ENCODE results near the gene HID1. TPM values are rescaled to one million over a fixed set of nuclear protein-coding genes. Genes with fewer than 3 reads are reported as not detected.
"Not testable (repeated sequence)": the region's sequence is repeated elsewhere in the genome, so short reads cannot be mapped to it uniquely, and the experiment has no call there.

HID1 gene
- total RNA-seq, 4 donors from 2014 or later = 4.6 to 21.9 (median 10.8) TPM

DNA sequence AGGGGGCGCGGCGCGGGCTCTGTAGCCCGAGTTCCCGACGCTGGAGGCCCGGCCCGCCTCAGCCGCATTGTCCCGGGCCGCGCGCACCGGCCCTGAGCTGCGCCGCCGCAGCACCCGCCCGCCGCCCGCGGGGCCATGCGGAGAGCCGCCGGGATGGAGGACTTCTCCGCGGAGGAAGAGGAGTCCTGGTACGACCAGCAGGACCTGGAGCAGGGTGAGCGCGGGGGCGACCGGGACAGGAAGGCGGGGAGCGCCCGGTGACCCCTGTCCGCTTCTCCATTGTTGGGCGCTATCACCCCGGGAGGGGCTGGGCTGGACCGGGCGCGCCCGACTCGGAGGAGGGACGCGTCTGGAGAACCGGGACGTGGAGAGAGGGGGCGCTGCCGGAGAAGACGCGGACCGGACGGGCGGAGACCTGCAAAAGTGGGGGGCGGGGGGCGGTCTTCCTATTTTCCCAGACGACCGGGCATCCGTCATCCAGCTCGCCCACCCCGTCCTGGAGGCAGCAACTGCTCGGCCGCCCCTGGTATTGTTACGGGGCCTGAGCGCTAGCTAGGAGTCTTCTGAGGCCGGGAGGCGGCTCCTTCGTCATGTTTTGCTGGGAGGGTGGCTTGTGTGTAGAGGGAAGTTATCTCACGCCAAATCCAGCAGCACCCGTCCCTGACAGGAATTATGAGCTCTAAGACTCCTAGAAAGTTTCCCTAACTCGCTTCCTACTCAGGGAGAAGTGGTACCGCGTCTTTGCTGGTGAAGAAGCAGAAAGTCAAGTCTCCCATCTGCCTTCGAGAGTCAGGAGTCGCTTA lies 15.6 kb upstream of the HID1 start:
- ATAC-seq = peak; percentile 90
- Histone ChIP-seq H3K4me3 (peak overlapping the region; percentile 45 to 97), H3K27ac (peak overlapping the region; percentile 83 to 97 (median 96)), H3K36me3 (no peaks in the 10 kb centered on the region), H3K4me1 (peaks cover 0 to 44% (median 10%) of the 10 kb centered on the region in 3 donors), H3K27me3 (no peaks in the 10 kb centered on the region), H3K9me3 (no peaks in the 10 kb centered on the region)
- TF ChIP-seq, protein P1, sequence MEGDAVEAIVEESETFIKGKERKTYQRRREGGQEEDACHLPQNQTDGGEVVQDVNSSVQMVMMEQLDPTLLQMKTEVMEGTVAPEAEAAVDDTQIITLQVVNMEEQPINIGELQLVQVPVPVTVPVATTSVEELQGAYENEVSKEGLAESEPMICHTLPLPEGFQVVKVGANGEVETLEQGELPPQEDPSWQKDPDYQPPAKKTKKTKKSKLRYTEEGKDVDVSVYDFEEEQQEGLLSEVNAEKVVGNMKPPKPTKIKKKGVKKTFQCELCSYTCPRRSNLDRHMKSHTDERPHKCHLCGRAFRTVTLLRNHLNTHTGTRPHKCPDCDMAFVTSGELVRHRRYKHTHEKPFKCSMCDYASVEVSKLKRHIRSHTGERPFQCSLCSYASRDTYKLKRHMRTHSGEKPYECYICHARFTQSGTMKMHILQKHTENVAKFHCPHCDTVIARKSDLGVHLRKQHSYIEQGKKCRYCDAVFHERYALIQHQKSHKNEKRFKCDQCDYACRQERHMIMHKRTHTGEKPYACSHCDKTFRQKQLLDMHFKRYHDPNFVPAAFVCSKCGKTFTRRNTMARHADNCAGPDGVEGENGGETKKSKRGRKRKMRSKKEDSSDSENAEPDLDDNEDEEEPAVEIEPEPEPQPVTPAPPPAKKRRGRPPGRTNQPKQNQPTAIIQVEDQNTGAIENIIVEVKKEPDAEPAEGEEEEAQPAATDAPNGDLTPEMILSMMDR (IDR thresholded peaks at IDR 0.05) = peak in 3 of 4 experiments; percentile 32 to 75 (median 59)
- TF ChIP-seq POLR2A (IDR thresholded peaks at IDR 0.05) (peak; percentile 52 to 54), POLR2AphosphoS5 (IDR thresholded peaks at IDR 0.05) (peak; percentile 69), EP300 (IDR thresholded peaks at IDR 0.05) (no peak)
- WGBS, 2 donors (ENCODE audit: low coverage in 1 of 2) = 0% methylated on average over 4 to 7 of the region's 76 CpGs

DNA sequence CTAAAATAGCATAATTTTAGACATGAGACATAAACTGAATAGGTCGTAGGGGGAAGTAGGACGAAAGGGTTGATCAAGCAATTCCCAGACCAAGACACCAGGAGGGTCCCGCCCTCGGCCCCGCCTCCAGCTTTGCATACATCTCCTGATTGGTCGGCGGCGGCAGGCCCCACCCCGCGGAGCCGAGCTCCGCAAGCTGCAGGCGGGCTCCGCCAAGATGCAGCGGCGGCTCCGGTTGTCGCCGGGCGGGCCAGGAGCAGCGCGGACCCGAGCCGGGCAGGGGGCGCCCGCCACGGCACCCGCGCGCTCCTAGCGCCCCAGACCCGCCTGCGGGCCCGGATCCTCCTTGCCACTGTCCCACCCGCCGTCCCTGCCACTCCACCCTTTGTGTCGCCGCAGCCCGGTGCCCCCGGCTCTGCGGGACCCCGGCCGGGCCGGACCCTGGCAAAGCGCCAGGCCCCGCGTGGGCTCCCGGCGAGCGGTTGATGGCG lies 14.9 kb upstream of the HID1 start, which contains the start of gene CDR2L:
CDR2L (plus strand) TSS at position 215 of the 491 bp plus-strand sequence. CDS start 412 bp downstream, outside the sequence.
- TF ChIP-seq, protein P1 (IDR thresholded peaks at IDR 0.05) = peak in 1 of 4 experiments; percentile 15
- peak; percentile 92 to 94 for TF ChIP-seq POLR2A (IDR thresholded peaks at IDR 0.05)
- no peak for TF ChIP-seq POLR2AphosphoS5 (IDR thresholded peaks at IDR 0.05)
- peaks cover 0 to 44% (median 10%) of the 10 kb centered on the region in 3 donors for H3K4me1 ChIP-seq
- H3K4me3 ChIP-seq = peak within 1 kb of the TSS; percentile 45 to 97
- H3K36me3 ChIP-seq = no peaks in the 10 kb centered on the region
- no peaks in the 10 kb centered on the region for H3K9me3 ChIP-seq
- peak; percentile 94 for ATAC-seq
- H3K27ac ChIP-seq = peak within 1 kb of the TSS; percentile 83 to 97 (median 96)
- WGBS, 2 donors (ENCODE audit: low coverage in 1 of 2) = 0% methylated on average over 3 to 10 of the region's 51 CpGs
- H3K27me3 ChIP-seq = no peaks in the 10 kb centered on the region

DNA sequence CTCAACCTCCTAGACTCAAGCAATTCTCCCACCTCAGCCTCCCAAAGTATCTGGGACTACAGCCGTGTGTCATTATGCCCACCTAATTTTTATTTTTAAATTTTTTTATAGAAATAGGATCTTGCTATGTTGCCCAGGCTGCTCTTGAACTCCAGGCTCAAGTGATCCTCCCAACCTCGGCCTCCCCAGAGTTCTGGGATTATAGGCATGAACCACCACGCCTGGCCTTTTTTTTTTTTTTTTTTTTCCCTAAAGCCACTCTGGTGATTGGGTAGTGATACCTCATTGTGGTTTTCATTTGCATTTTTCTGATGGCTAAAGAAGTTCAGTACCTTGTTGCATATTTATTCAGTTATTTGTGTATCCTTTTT lies 13.6 kb upstream of the HID1 start:
- no peak for ATAC-seq
- Histone ChIP-seq H3K36me3 (no peaks in the 10 kb centered on the region), H3K27me3 (no peaks in the 10 kb centered on the region), H3K9me3 (no peaks in the 10 kb centered on the region), H3K4me1 (peaks cover 0 to 51% (median 16%) of the 10 kb centered on the region in 3 donors), H3K4me3 (no peak overlapping the region), H3K27ac (no peak overlapping the region)
- TF ChIP-seq EP300 (IDR thresholded peaks at IDR 0.05) (no peak), POLR2AphosphoS5 (IDR thresholded peaks at IDR 0.05) (no peak), POLR2A (IDR thresholded peaks at IDR 0.05) (no peak)
- TF ChIP-seq, protein P1 (IDR thresholded peaks at IDR 0.05) = no peak
- WGBS, 2 donors (ENCODE audit: low coverage in 1 of 2) = 89% methylated on average over 2 of the region's 3 CpGs; no CpG with 5 or more reads in 1 of the 2 donors

DNA sequence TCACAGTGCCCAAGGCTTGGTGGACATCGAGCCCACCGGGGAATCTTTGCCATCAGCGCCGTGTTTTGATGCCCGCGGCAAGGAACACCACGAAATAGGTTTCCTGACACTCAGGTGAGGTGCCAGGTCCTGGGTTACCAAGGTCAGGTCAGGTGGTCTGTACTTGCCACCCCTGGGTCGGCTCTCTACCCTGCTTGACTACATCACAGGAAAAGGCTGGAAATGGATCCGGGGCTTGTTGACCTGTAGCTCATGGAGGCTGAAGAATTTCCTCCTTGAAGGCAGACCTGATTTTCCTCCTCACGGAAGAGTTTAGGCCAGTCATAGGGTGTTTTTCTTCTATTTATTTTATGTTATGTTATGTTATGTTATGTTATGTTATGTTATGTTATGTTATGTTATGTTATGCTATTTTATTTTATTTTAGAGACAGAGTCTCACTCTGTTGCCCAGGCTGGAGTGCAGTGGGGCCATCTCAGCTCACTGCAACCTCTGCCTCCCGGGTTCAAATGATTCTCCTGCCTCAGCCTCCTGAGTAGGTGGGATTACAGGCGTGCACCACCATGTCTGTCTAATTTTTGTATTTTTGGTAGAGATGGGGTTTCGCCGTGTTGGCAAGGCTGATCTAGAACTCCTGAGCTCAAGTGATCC lies 10.2 kb upstream of the HID1 start:
- Histone ChIP-seq H3K4me3 (peak overlapping the region; percentile 61 to 69), H3K4me1 (peaks cover 0 to 27% (median 9%) of the 10 kb centered on the region in 3 donors), H3K27ac (peak overlapping the region; percentile 68 to 97 (median 92))
- H3K27me3 ChIP-seq, H3K36me3 ChIP-seq, ATAC-seq, H3K9me3 ChIP-seq: not testable (repeated sequence)
- WGBS, 2 donors (ENCODE audit: low coverage in 1 of 2) = 22 to 42% methylated on average over 4 to 5 of the region's 14 CpGs

DNA sequence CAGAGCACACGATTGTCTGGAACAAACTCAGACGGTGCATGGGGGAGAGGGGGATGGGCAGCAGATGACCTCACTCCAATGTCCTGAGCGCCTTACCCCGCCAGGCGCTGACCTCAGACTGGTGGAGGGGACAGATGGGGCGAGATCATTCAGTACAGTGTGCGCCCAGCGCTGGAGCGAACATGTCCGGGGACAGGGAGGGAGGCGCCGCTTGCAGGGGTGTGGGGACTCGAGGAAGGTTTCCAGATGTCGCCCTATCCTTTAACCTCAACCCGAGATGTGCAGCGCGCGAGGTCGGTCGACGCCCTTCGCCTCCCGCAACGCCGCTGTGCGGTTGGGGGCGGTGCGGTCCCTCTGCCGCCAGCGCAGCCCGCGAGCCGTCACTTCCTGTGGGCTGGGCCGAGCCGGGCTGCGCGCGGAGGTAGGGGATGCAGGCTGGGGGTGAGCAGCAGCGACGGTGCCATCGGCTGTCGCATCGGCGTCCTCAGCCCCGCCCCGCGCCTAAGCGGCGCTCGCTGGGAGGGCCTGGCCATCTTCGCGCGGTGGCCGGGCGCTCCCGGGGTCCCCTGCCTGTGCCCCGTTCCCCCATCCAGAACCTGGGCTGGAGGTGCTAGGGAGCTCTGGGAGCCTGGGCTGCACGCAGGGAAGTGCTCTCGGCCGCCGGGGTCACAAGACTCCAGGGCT lies 9.6 kb upstream of the HID1 start:
- Histone ChIP-seq H3K9me3 (no peaks in the 10 kb centered on the region), H3K36me3 (no peaks in the 10 kb centered on the region), H3K4me1 (peaks cover 0 to 26% (median 9%) of the 10 kb centered on the region in 3 donors), H3K4me3 (peak overlapping the region; percentile 61 to 69), H3K27me3 (no peaks in the 10 kb centered on the region), H3K27ac (peak overlapping the region; percentile 68 to 97 (median 92))
- ATAC-seq = peak; percentile 92
- TF ChIP-seq POLR2A (IDR thresholded peaks at IDR 0.05) = peak; percentile 66 to 69
- peak; percentile 78 for TF ChIP-seq POLR2AphosphoS5 (IDR thresholded peaks at IDR 0.05)
- TF ChIP-seq, protein P1 (IDR thresholded peaks at IDR 0.05) = peak in 3 of 4 experiments; percentile 20 to 50 (median 31)
- no peak for TF ChIP-seq EP300 (IDR thresholded peaks at IDR 0.05)
- WGBS, 2 donors (ENCODE audit: low coverage in 1 of 2) = 0% methylated on average over 15 of the region's 61 CpGs; no CpG with 5 or more reads in 1 of the 2 donors
